C4-2B (cell line): ENCODE measurements around the gene NEURL3.

Source experiments
- ZFX ChIP-seq: fragments of 450-650 bp; IDR thresholded peaks from 2 replicates; pipeline ENCODE4 v1.6.1; 2017
- TF ChIP-seq, protein P1 (sequence below): fragments of 450-650 bp; conservative IDR thresholded peaks from 2 replicates; pipeline ENCODE4 v1.5.1; 2017; ENCODE audit warnings: mild to moderate bottlenecking

DNA sequence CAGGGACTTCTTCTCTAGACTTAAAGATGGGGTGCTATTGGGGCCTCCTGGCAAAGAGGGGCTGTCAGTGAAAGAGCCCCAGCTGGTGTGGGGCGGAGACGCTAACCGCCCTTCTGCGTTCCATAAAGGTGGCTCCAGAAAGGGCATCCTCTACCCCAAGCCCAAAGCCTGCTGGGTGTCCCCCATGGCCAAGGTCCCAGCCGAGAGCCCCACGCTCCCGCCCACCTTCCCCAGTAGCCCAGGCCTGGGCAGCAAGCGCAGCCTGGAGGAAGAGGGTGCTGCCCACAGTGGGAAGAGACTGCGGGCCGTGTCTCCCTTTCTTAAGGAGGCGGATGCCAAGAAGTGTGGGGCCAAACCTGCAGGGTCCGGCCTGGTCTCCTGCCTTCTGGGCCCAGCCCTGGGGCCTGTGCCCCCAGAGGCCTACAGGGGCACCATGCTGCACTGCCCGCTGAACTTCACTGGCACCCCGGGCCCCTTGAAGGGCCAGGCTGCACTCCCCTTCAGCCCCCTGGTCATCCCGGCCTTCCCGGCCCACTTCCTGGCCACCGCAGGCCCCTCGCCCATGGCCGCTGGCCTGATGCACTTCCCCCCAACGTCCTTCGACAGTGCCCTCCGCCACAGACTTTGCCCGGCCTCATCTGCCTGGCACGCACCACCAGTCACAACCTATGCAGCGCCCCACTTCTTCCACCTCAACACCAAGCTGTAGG, 46.6 kb upstream of the NEURL3 start:
- TF ChIP-seq, protein P1, sequence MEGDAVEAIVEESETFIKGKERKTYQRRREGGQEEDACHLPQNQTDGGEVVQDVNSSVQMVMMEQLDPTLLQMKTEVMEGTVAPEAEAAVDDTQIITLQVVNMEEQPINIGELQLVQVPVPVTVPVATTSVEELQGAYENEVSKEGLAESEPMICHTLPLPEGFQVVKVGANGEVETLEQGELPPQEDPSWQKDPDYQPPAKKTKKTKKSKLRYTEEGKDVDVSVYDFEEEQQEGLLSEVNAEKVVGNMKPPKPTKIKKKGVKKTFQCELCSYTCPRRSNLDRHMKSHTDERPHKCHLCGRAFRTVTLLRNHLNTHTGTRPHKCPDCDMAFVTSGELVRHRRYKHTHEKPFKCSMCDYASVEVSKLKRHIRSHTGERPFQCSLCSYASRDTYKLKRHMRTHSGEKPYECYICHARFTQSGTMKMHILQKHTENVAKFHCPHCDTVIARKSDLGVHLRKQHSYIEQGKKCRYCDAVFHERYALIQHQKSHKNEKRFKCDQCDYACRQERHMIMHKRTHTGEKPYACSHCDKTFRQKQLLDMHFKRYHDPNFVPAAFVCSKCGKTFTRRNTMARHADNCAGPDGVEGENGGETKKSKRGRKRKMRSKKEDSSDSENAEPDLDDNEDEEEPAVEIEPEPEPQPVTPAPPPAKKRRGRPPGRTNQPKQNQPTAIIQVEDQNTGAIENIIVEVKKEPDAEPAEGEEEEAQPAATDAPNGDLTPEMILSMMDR: no peak
- no peak for TF ChIP-seq ZFX
